ENCODE measurements around the gene KIR3DL3.

DNA sequence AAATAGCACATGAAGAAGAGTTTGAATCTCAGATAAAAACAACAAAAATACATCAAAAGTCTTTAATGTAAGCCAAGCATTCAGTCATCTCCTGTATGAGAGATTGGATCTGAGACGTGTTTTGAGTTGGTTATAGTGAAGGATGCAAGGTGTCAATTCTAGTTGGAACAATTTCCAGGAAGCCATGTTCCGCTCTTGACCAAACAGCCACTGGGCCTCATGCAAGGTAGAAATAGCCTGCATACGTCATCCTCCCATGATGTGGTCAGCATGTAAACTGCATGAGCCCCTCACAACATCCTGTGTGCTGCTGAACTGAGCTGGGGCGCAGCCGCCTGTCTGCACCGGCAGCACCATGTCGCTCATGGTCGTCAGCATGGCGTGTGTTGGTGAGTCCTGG lies at the start of gene KIR3DL3:
- TF ChIP-seq, protein P1, sequence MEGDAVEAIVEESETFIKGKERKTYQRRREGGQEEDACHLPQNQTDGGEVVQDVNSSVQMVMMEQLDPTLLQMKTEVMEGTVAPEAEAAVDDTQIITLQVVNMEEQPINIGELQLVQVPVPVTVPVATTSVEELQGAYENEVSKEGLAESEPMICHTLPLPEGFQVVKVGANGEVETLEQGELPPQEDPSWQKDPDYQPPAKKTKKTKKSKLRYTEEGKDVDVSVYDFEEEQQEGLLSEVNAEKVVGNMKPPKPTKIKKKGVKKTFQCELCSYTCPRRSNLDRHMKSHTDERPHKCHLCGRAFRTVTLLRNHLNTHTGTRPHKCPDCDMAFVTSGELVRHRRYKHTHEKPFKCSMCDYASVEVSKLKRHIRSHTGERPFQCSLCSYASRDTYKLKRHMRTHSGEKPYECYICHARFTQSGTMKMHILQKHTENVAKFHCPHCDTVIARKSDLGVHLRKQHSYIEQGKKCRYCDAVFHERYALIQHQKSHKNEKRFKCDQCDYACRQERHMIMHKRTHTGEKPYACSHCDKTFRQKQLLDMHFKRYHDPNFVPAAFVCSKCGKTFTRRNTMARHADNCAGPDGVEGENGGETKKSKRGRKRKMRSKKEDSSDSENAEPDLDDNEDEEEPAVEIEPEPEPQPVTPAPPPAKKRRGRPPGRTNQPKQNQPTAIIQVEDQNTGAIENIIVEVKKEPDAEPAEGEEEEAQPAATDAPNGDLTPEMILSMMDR (IDR thresholded peaks at IDR 0.05): no peak
- TF ChIP-seq POLR2A (IDR thresholded peaks at IDR 0.05): no peak
